ENCODE measurements around the gene RSPH6A. TPM values are rescaled to one million over a fixed set of nuclear protein-coding genes. Genes with fewer than 3 reads are reported as not detected.

Gene RSPH6A
- polyA plus RNA-seq, 1 donor from 2014 or later = not detected

GRCh38 chr19:45785097-45785496 is 30.0 kb downstream of the RSPH6A start:
- H3K79me2 ChIP-seq (replicated peaks; ENCODE audit: insufficient read depth, low read length) = no peaks in the 10 kb centered on the region
- no peaks in the 10 kb centered on the region for H3K9me3 ChIP-seq (ENCODE audit: low read length)
- H2AFZ ChIP-seq (ENCODE audit: low read depth, low read length) = no peak overlapping the region
- no peaks in the 10 kb centered on the region for H3K27me3 ChIP-seq (ENCODE audit: insufficient read depth, low read depth, low read length)
- no peak overlapping the region for H3K9ac ChIP-seq (ENCODE audit: low read length)
- H3K4me2 ChIP-seq (ENCODE audit: low read length) = no peak overlapping the region
- TF ChIP-seq EZH2 (IDR thresholded peaks at IDR 0.05; ENCODE audit: borderline replicate concordance, insufficient read depth, low read length, poor library complexity, severe bottlenecking) = no peak
- H4K20me1 ChIP-seq (ENCODE audit: insufficient read depth) = no peaks in the 10 kb centered on the region
- peaks cover 6% of the 10 kb centered on the region for H3K36me3 ChIP-seq (ENCODE audit: insufficient read depth, low read length)
- H3K9me2 ChIP-seq (ENCODE audit: insufficient read depth, low read length) = no peaks in the 10 kb centered on the region
- no peak overlapping the region for H3K4me3 ChIP-seq (ENCODE audit: low read length)
- no peaks in the 10 kb centered on the region for H3F3A ChIP-seq (ENCODE audit: insufficient read depth, low read length, poor library complexity, severe bottlenecking)
- no peak overlapping the region for H3K27ac ChIP-seq (ENCODE audit: low read length)

- no peaks in the 10 kb centered on the region for H3F3A ChIP-seq (ENCODE audit: insufficient read depth, low read length, poor library complexity, severe bottlenecking)
- no peak overlapping the region for H2AFZ ChIP-seq (ENCODE audit: low read depth, low read length)
- TF ChIP-seq REST (IDR thresholded peaks at IDR 0.05; ENCODE audit: borderline replicate concordance) (no peak), MXI1 (conservative IDR thresholded peaks at IDR 0.05; ENCODE audit: poor library complexity, severe bottlenecking) (no peak), TAF1 (IDR thresholded peaks at IDR 0.05; ENCODE audit: low read depth) (no peak), EZH2 (IDR thresholded peaks at IDR 0.05; ENCODE audit: borderline replicate concordance, insufficient read depth, low read length, poor library complexity, severe bottlenecking) (no peak), RAD21 (conservative IDR thresholded peaks at IDR 0.05) (no peak), EP300 (conservative IDR thresholded peaks at IDR 0.05; ENCODE audit: poor library complexity, severe bottlenecking) (no peak), SMC3 (conservative IDR thresholded peaks at IDR 0.05; ENCODE audit: poor library complexity) (no peak), POLR2AphosphoS5 (IDR thresholded peaks at IDR 0.05) (no peak)
- TF ChIP-seq, protein P1, sequence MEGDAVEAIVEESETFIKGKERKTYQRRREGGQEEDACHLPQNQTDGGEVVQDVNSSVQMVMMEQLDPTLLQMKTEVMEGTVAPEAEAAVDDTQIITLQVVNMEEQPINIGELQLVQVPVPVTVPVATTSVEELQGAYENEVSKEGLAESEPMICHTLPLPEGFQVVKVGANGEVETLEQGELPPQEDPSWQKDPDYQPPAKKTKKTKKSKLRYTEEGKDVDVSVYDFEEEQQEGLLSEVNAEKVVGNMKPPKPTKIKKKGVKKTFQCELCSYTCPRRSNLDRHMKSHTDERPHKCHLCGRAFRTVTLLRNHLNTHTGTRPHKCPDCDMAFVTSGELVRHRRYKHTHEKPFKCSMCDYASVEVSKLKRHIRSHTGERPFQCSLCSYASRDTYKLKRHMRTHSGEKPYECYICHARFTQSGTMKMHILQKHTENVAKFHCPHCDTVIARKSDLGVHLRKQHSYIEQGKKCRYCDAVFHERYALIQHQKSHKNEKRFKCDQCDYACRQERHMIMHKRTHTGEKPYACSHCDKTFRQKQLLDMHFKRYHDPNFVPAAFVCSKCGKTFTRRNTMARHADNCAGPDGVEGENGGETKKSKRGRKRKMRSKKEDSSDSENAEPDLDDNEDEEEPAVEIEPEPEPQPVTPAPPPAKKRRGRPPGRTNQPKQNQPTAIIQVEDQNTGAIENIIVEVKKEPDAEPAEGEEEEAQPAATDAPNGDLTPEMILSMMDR (IDR thresholded peaks at IDR 0.05; ENCODE audit: poor library complexity, severe bottlenecking) = no peak
- H3K4me3 ChIP-seq (ENCODE audit: low read length) = no peak overlapping the region
- no peaks in the 10 kb centered on the region for H3K79me2 ChIP-seq (replicated peaks; ENCODE audit: insufficient read depth, low read length)
- H4K20me1 ChIP-seq (ENCODE audit: insufficient read depth) = no peaks in the 10 kb centered on the region
- no peak overlapping the region for H3K27ac ChIP-seq (ENCODE audit: low read length)
- peaks cover 3% of the 10 kb centered on the region for H3K36me3 ChIP-seq (ENCODE audit: insufficient read depth, low read length)
- H3K9ac ChIP-seq (ENCODE audit: low read length) = no peak overlapping the region
- H3K4me2 ChIP-seq (ENCODE audit: low read length) = no peak overlapping the region
- no peaks in the 10 kb centered on the region for H3K27me3 ChIP-seq (ENCODE audit: insufficient read depth, low read depth, low read length)
- H3K9me2 ChIP-seq (ENCODE audit: insufficient read depth, low read length) = no peaks in the 10 kb centered on the region
- no peaks in the 10 kb centered on the region for H3K9me3 ChIP-seq (ENCODE audit: low read length)
These were observed 31.0 kb downstream of the RSPH6A start for GRCh38 chr19:45784096-45784495.
